Neural cell (in vitro differentiated cells): ENCODE measurements around the gene C2CD2L.

Experiments
- CTCF ChIP-seq: fragments of 450-650 bp; IDR thresholded peaks from 2 replicates; pipeline ENCODE4 v1.5.1; 2014; ENCODE audit warnings: antibody characterized with exemption, mild to moderate bottlenecking, moderate library complexity; ENCODE audit not compliant: poor library complexity, severe bottlenecking
- EP300 ChIP-seq: fragments of 450-650 bp; conservative IDR thresholded peaks from 2 replicates; pipeline ENCODE4 v1.6.1; 2014; ENCODE audit warnings: antibody characterized with exemption, mild to moderate bottlenecking, moderate library complexity; ENCODE audit not compliant: poor library complexity, severe bottlenecking
- MXI1 ChIP-seq: fragments of 450-650 bp; conservative IDR thresholded peaks from 2 replicates; pipeline ENCODE4 v1.6.1; 2014; ENCODE audit warnings: antibody characterized with exemption, mild to moderate bottlenecking; ENCODE audit not compliant: poor library complexity, severe bottlenecking
- POLR2AphosphoS5 ChIP-seq: IDR thresholded peaks from 2 replicates; pipeline ENCODE4 v1.6.1; 2012
- SMC3 ChIP-seq: fragments of 450-650 bp; conservative IDR thresholded peaks from 2 replicates; pipeline ENCODE4 v1.6.1; 2014; ENCODE audit warnings: antibody characterized with exemption, mild to moderate bottlenecking, moderate library complexity; ENCODE audit not compliant: poor library complexity
- TAF1 ChIP-seq: IDR thresholded peaks from 2 replicates; pipeline ENCODE4 v1.6.1; 2012; ENCODE audit warnings: low read depth

- TF ChIP-seq CTCF: no peak
- TF ChIP-seq POLR2AphosphoS5: peak; percentile 45
- TF ChIP-seq SMC3: no peak
- TF ChIP-seq MXI1: no peak
- no peak for TF ChIP-seq EP300
- peak; percentile 45 for TF ChIP-seq TAF1
These were observed at the start of gene C2CD2L for GRCh38 chr11:119106564-119107537.
